HepG2 (cell line): ENCODE results near the gene MLH1. TPM values are rescaled to one million over a fixed set of nuclear protein-coding genes. Genes with fewer than 3 reads are reported as not detected.

Experiments
- CBX1 ChIP-seq: IDR thresholded peaks from one replicate; pipeline ENCODE4 v1.6.1; 2016; ENCODE audit warnings: antibody characterized with exemption, low read depth
- DMTF1 ChIP-seq: sonication (generic); formaldehyde crosslinking; IDR thresholded peaks from 2 replicates; pipeline ENCODE4 v1.4.0; 2020; ENCODE audit warnings: mild to moderate bottlenecking, missing genetic modification reagents
- HES4 ChIP-seq: sonication (generic); formaldehyde crosslinking; IDR thresholded peaks from 2 replicates; pipeline ENCODE4 v1.9.0; 2021; ENCODE audit warnings: mild to moderate bottlenecking, missing genetic modification reagents, borderline replicate concordance
- KAT2B ChIP-seq: fragments of 150-350 bp; IDR thresholded peaks from 2 replicates; pipeline ENCODE4 v1.6.1; 2014; ENCODE audit warnings: low read depth, low read length, borderline replicate concordance
- MAF1 ChIP-seq: sonication (generic); formaldehyde crosslinking; IDR thresholded peaks from 2 replicates; pipeline ENCODE4 v1.5.0; 2020; ENCODE audit warnings: missing genetic modification reagents, borderline replicate concordance
- PBX3 ChIP-seq: sonication (generic); formaldehyde crosslinking; IDR thresholded peaks from 2 replicates; pipeline ENCODE4 v1.8.1; 2023; ENCODE audit warnings: missing genetic modification reagents, inconsistent platforms, borderline replicate concordance
- RORA ChIP-seq: sonication (generic); formaldehyde crosslinking; IDR thresholded peaks from 2 replicates; pipeline ENCODE4 v1.5.0; 2020; ENCODE audit warnings: mild to moderate bottlenecking, missing genetic modification reagents, moderate library complexity
- SMAD9 ChIP-seq: sonication (generic); formaldehyde crosslinking; IDR thresholded peaks from 2 replicates; pipeline ENCODE4 v1.5.1; 2020; ENCODE audit warnings: mild to moderate bottlenecking, missing genetic modification reagents
- SP1 ChIP-seq, 2 experiments: fragments of 450-650 bp in 1 of 2; sonication (generic) in 1 of 2; formaldehyde crosslinking in 1 of 2; IDR thresholded peaks; 2 replicates each; pipeline versions ENCODE4 v1.4.0 to v1.6.1; 2016 to 2020; ENCODE audit warnings: missing genetic modification reagents in 1 of 2
- TEF ChIP-seq: sonication (generic); formaldehyde crosslinking; IDR thresholded peaks from 2 replicates; pipeline ENCODE4 v1.5.0; 2020; ENCODE audit warnings: missing genetic modification reagents
- ZBED4 ChIP-seq: sonication (generic); formaldehyde crosslinking; IDR thresholded peaks from 2 replicates; pipeline ENCODE4 v1.4.0; 2020; ENCODE audit warnings: missing genetic modification reagents, borderline replicate concordance
- ZNF12 ChIP-seq: sonication (generic); formaldehyde crosslinking; IDR thresholded peaks from 2 replicates; pipeline ENCODE4 v1.5.0; 2020; ENCODE audit warnings: missing genetic modification reagents
- ZNF136 ChIP-seq: sonication (generic); formaldehyde crosslinking; IDR thresholded peaks from 2 replicates; pipeline ENCODE4 v1.8.1; 2022; ENCODE audit warnings: low read depth, mild to moderate bottlenecking, moderate library complexity, missing genetic modification reagents
- ZNF143 ChIP-seq: sonication (generic); formaldehyde crosslinking; IDR thresholded peaks from 2 replicates; pipeline ENCODE4 v1.4.0; 2020; ENCODE audit warnings: missing genetic modification reagents
- ZNF362 ChIP-seq: sonication (generic); formaldehyde crosslinking; IDR thresholded peaks from 2 replicates; pipeline ENCODE4 v1.4.0; 2020; ENCODE audit warnings: missing genetic modification reagents, mild to moderate bottlenecking, borderline replicate concordance
- ZNF549 ChIP-seq: sonication (generic); formaldehyde crosslinking; IDR thresholded peaks from 2 replicates; pipeline ENCODE4 v1.5.0; 2020; ENCODE audit warnings: missing genetic modification reagents
- ZNF781 ChIP-seq: sonication (generic); formaldehyde crosslinking; IDR thresholded peaks from 2 replicates; pipeline ENCODE4 v1.5.1; 2020; ENCODE audit warnings: borderline replicate concordance, mild to moderate bottlenecking, missing genetic modification reagents; ENCODE audit errors: not compliant biosample characterization
- ZNF784 ChIP-seq: sonication (generic); formaldehyde crosslinking; IDR thresholded peaks from 2 replicates; pipeline ENCODE4 v1.5.1; 2020; ENCODE audit warnings: missing genetic modification reagents, mild to moderate bottlenecking, borderline replicate concordance
- ZZZ3 ChIP-seq: sonication (generic); formaldehyde crosslinking; IDR thresholded peaks from 2 replicates; pipeline ENCODE4 v1.4.0; 2020; ENCODE audit warnings: missing genetic modification reagents, mild to moderate bottlenecking, borderline replicate concordance
- polyA plus RNA-seq, 8 experiments: library from polyadenylated mRNA; depleted of rRNA in 3 of 8; stranded (reverse) in 7 of 8; unstranded in 1 of 8; fragments of >200 nt; fragmentation: Illumina TruSeq in 4 of 8; extraction: Trizol in 4 of 8; gene quantifications; 2 replicates each; pipeline versions ENCODE4 v1.2.1 to v1.2.3, GENCODE V29; 2011 to 2016; ENCODE audit warnings: low read depth in 4 of 8, missing spikeins in 1 of 8, mixed read lengths in 1 of 8; ENCODE audit not compliant: insufficient read depth in 1 of 8
- total RNA-seq, 5 experiments: library from RNA; depleted of rRNA; stranded (reverse); fragments of >200 nt; fragmentation: Illumina TruSeq; extraction: Trizol; gene quantifications; 2 replicates each; pipeline ENCODE4 v1.2.3, GENCODE V29; 2016; ENCODE audit warnings: low read depth in 1 of 5

The MLH1 gene
- total and polyA plus RNA-seq, 2 of the 13 experiments (the other 11 are each of a cell fraction or from before 2014, with no cell fraction given): 29.5 to 70.8 TPM

- TF ChIP-seq RORA (CRISPR knock-in tag) (no peak), ZBED4 (CRISPR knock-in tag) (no peak), PBX3 (no peak), SMAD9 (CRISPR knock-in tag) (no peak; the same call in 1 of the 2 replicates), SP1 (IDR thresholded peaks at IDR 0.05) (no peak), SP1 (CRISPR knock-in tag; IDR thresholded peaks at IDR 0.05) (no peak), ZNF784 (CRISPR knock-in tag) (peak; percentile 98), ZZZ3 (no peak; the same call in 1 of the 2 replicates), ZNF362 (CRISPR knock-in tag) (no peak), ZNF781 (CRISPR knock-in tag) (no peak), HES4 (CRISPR knock-in tag) (peak; percentile 93; the same call in 1 of the 2 replicates), ZNF136 (CRISPR knock-in tag) (0 out of 2 replicates have a peak, but pooled peaks have one; percentile 5), CBX1 (no peak), ZNF12 (CRISPR knock-in tag) (peak; percentile 62), DMTF1 (CRISPR knock-in tag) (no peak), TEF (CRISPR knock-in tag) (peak; percentile 55; the same call in 1 of the 2 replicates), MAF1 (CRISPR knock-in tag) (no peak), ZNF549 (CRISPR knock-in tag) (no peak), ZNF143 (no peak), KAT2B (no peak)
Observed at GRCh38 chr3:36992806-36993325, 452 bp upstream of the MLH1 start, which contains the start of gene EPM2AIP1 (continued).
